Stimulated activated CD8-positive, alpha-beta memory T cell treated with anti-CD3 and anti-CD28 coated beads, Interleukin-15, amount 100 ng/mL, for 1 hour (primary cell): ENCODE results near the gene NKX1-1.
"Not testable (repeated sequence)": the region's sequence is repeated elsewhere in the genome, so short reads cannot be mapped to it uniquely, and the experiment has no call there.

Source experiments
- DNase-seq: peaks from one replicate; pipeline ENCODE4 v3.0.0-alpha.2; 2020; ENCODE audit warnings: low read depth

Gene NKX1-1

GRCh38 chr4:1404573-1405253 is 1.5 kb downstream of the NKX1-1 start:
- DNase-seq: no peak

- DNase-seq: no peak
These were observed 2.4 kb downstream of the NKX1-1 start for GRCh38 chr4:1403591-1404572.

- DNase-seq: no peak
These were observed 3.1 kb downstream of the NKX1-1 start for GRCh38 chr4:1403177-1403583.

GRCh38 chr4:1402516-1403091 is 3.6 kb downstream of the NKX1-1 start:
- DNase-seq: no peak

- no peak for DNase-seq
These were observed 4.2 kb downstream of the NKX1-1 start for GRCh38 chr4:1402021-1402515.

- DNase-seq: no peak
These were observed 4.7 kb downstream of the NKX1-1 start for GRCh38 chr4:1401409-1402020.

- no peak for DNase-seq
These were observed 5.3 kb downstream of the NKX1-1 start for GRCh38 chr4:1400831-1401408.

GRCh38 chr4:1400191-1400805 is 5.9 kb downstream of the NKX1-1 start:
- DNase-seq: no peak

- DNase-seq: no peak
These were observed 6.6 kb downstream of the NKX1-1 start for GRCh38 chr4:1399508-1400190.

GRCh38 chr4:1398681-1399507 is 7.3 kb downstream of the NKX1-1 start:
- DNase-seq: no peak

GRCh38 chr4:1396806-1397455 is 9.3 kb downstream of the NKX1-1 start:
- no peak for DNase-seq

GRCh38 chr4:1395941-1396805 is 10.1 kb downstream of the NKX1-1 start:
- DNase-seq: no peak

- DNase-seq: not testable (repeated sequence)
These were observed 10.8 kb downstream of the NKX1-1 start for GRCh38 chr4:1395389-1395820.

- DNase-seq: not testable (repeated sequence)
These were observed 11.5 kb downstream of the NKX1-1 start for GRCh38 chr4:1394554-1395388.

- DNase-seq: no peak
These were observed 12.4 kb downstream of the NKX1-1 start for GRCh38 chr4:1393866-1394265.

- DNase-seq: not testable (repeated sequence)
These were observed 12.9 kb downstream of the NKX1-1 start for GRCh38 chr4:1393363-1393762.
